Smooth muscle cell (in vitro differentiated cells): Measurements from ENCODE around the gene ANK3. TPM values are rescaled to one million over a fixed set of nuclear protein-coding genes. Genes with fewer than 3 reads are reported as not detected.

ENCODE experiments used
- DNase-seq: peaks from one replicate; lab custom pipeline; 2025; ENCODE audit not compliant: unreplicated experiment; lab: John Stamatoyannopoulos, UW
- H2AFZ ChIP-seq: fragments of 200-600 bp; sonication (generic); 2 replicates; pipeline ENCODE4 v1.6.0; 2016; ENCODE audit warnings: antibody characterized with exemption, low read depth, mild to moderate bottlenecking
- H3F3A ChIP-seq: fragments of 200-600 bp; sonication (generic); 2 replicates; pipeline ENCODE4 v1.6.0; 2017; ENCODE audit warnings: antibody characterized with exemption, low read depth
- H3K27ac ChIP-seq: fragments of 200-600 bp; sonication (generic); 2 replicates; pipeline ENCODE4 v1.5.1; 2016; ENCODE audit warnings: low read depth, mild to moderate bottlenecking
- H3K27me3 ChIP-seq: fragments of 200-600 bp; sonication (generic); 2 replicates; pipeline ENCODE4 v1.6.1; 2016; ENCODE audit warnings: low read depth, mild to moderate bottlenecking
- H3K36me3 ChIP-seq: fragments of 200-600 bp; sonication (generic); 2 replicates; pipeline ENCODE4 v1.5.1; 2016; ENCODE audit warnings: low read depth
- H3K4me1 ChIP-seq: fragments of 200-600 bp; sonication (generic); 2 replicates; pipeline ENCODE4 v1.5.1; 2016; ENCODE audit warnings: low read depth
- H3K4me2 ChIP-seq: fragments of 200-600 bp; sonication (generic); 2 replicates; pipeline ENCODE4 v1.6.0; 2016; ENCODE audit warnings: mild to moderate bottlenecking
- H3K4me3 ChIP-seq: fragments of 200-600 bp; sonication (generic); 2 replicates; pipeline ENCODE4 v1.5.1; 2016; ENCODE audit warnings: mild to moderate bottlenecking
- H3K79me2 ChIP-seq: fragments of 200-600 bp; sonication (generic); 2 replicates; pipeline ENCODE4 v1.6.0; 2016; ENCODE audit warnings: low read depth, mild to moderate bottlenecking
- H3K9ac ChIP-seq: fragments of 200-600 bp; sonication (generic); 2 replicates; pipeline ENCODE4 v1.6.0; 2016; ENCODE audit warnings: low read depth
- H3K9me3 ChIP-seq: fragments of 200-600 bp; sonication (generic); replicated peaks from 2 replicates; pipeline ENCODE4 v1.5.1; 2016; ENCODE audit warnings: low read depth
- H4K20me1 ChIP-seq: fragments of 200-600 bp; sonication (generic); 2 replicates; pipeline ENCODE4 v1.6.0; 2016; ENCODE audit warnings: low read depth
- WGBS: methylation state at CpG from one replicate; pipeline ENCODE4 v1.1.7; 2016; ENCODE audit warnings: low lambda C conversion rate; 5-methylcytosine and 5-hydroxymethylcytosine counted together
- polyA plus RNA-seq: library from polyadenylated mRNA; unstranded; fragments of >200 nt; fragmentation: Nextera tagmentation; extraction: Ambion mirVana; gene quantifications from 2 replicates; pipeline ENCODE4 v1.2.1, GENCODE V29; 2016
- total RNA-seq: library from RNA; depleted of rRNA; stranded (reverse); fragments of >200 nt; gene quantifications from 2 replicates; pipeline ENCODE4 v1.2.3, GENCODE V29; 2014
- TF ChIP-seq, protein P1 (sequence below): fragments of 200-600 bp; sonication (generic); IDR thresholded peaks from 2 replicates; pipeline ENCODE4 v1.5.1; 2017; ENCODE audit warnings: borderline replicate concordance, mild to moderate bottlenecking, antibody characterized with exemption; ENCODE audit not compliant: insufficient read depth, poor library complexity, severe bottlenecking

Gene ANK3
- total and polyA plus RNA-seq, 2 experiments from 2014 or later = 28.2 to 85.5 TPM

DNA sequence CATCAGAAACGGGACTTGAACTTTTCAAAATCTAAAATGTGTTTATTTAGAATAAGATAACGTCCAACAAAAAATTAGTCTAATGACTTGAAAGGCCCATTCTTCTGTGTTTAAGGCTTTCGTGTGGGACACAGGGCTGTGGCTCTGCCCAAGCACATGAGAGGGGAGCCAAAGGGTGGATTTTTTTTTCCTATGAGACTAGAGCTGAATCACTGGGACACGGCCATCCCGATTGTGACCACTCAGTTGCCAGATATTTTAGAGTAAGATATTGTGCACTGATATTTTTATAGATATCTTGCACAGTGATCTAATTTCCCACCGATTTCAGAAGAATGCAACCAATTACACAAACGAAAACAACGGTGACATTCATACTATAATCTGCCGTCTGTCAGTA lies 99.9 kb downstream of the ANK3 start:
- Histone ChIP-seq H3K9me3 (no peaks in the 10 kb centered on the region), H3F3A (peaks cover 12% of the 10 kb centered on the region), H3K4me1 (peaks cover 32% of the 10 kb centered on the region), H3K27ac (no peak overlapping the region), H3K4me2 (no peak overlapping the region), H3K27me3 (no peaks in the 10 kb centered on the region), H3K79me2 (no peaks in the 10 kb centered on the region), H2AFZ (no peak overlapping the region), H4K20me1 (no peaks in the 10 kb centered on the region), H3K36me3 (no peaks in the 10 kb centered on the region), H3K9ac (no peak overlapping the region), H3K4me3 (no peak overlapping the region)
- WGBS = 90% methylated on average over 9 of the region's 9 CpGs
- TF ChIP-seq, protein P1, sequence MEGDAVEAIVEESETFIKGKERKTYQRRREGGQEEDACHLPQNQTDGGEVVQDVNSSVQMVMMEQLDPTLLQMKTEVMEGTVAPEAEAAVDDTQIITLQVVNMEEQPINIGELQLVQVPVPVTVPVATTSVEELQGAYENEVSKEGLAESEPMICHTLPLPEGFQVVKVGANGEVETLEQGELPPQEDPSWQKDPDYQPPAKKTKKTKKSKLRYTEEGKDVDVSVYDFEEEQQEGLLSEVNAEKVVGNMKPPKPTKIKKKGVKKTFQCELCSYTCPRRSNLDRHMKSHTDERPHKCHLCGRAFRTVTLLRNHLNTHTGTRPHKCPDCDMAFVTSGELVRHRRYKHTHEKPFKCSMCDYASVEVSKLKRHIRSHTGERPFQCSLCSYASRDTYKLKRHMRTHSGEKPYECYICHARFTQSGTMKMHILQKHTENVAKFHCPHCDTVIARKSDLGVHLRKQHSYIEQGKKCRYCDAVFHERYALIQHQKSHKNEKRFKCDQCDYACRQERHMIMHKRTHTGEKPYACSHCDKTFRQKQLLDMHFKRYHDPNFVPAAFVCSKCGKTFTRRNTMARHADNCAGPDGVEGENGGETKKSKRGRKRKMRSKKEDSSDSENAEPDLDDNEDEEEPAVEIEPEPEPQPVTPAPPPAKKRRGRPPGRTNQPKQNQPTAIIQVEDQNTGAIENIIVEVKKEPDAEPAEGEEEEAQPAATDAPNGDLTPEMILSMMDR = no peak
- no peak for DNase-seq

DNA sequence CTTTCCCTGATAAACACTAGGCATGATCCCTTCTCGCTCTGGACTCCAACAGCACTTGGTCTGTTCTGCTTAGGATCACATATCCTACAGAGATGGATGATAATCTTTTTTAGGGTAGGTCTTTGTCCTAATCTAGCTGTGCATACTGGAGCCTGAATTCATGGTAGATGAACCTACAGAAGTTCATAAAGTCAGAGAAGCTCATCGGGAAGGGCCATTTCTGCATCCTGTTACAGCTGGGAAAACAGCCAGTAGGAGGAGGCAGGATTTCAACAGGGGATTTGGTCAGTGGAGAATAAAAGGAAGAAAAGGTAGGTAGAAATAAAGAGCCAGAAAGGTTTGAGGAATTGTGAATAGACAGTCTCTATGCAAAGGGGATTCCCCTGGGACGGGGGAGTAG lies 101.4 kb downstream of the ANK3 start:
- no peak overlapping the region for H2AFZ ChIP-seq
- no peak overlapping the region for H3K9ac ChIP-seq
- H3K9me3 ChIP-seq = no peaks in the 10 kb centered on the region
- no peak overlapping the region for H3K4me3 ChIP-seq
- 65% methylated on average over 3 of the region's 3 CpGs for WGBS
- peaks cover 12% of the 10 kb centered on the region for H3F3A ChIP-seq
- H3K4me2 ChIP-seq = peak overlapping the region; percentile 67
- no peaks in the 10 kb centered on the region for H3K36me3 ChIP-seq
- no peaks in the 10 kb centered on the region for H3K79me2 ChIP-seq
- DNase-seq = no peak
- peaks cover 23% of the 10 kb centered on the region for H3K4me1 ChIP-seq
- no peaks in the 10 kb centered on the region for H4K20me1 ChIP-seq
- H3K27ac ChIP-seq = peak overlapping the region; percentile 87
- TF ChIP-seq, protein P1 = no peak
- no peaks in the 10 kb centered on the region for H3K27me3 ChIP-seq

GRCh38 chr10:60286559-60286958 lies 103.1 kb downstream of the ANK3 start:
- no peaks in the 10 kb centered on the region for H3K27me3 ChIP-seq
- DNase-seq = no peak
- TF ChIP-seq, protein P1 = no peak

GRCh38 chr10:60283397-60283796 lies 106.3 kb downstream of the ANK3 start:
- H3K27ac ChIP-seq = peak overlapping the region; percentile 91
- H3K4me3 ChIP-seq = no peak overlapping the region
- TF ChIP-seq, protein P1 = no peak
- no peaks in the 10 kb centered on the region for H3K79me2 ChIP-seq
- H3K4me1 ChIP-seq = peaks cover 40% of the 10 kb centered on the region
- H3K4me2 ChIP-seq = peak overlapping the region; percentile 48
- H3F3A ChIP-seq = peaks cover 12% of the 10 kb centered on the region
- H2AFZ ChIP-seq = no peak overlapping the region
- H3K9ac ChIP-seq = no peak overlapping the region
- WGBS = 90% methylated on average over 2 of the region's 2 CpGs
- H3K36me3 ChIP-seq = no peaks in the 10 kb centered on the region
- H4K20me1 ChIP-seq = no peaks in the 10 kb centered on the region
- no peaks in the 10 kb centered on the region for H3K9me3 ChIP-seq
- H3K27me3 ChIP-seq = no peaks in the 10 kb centered on the region
- DNase-seq = no peak

More at GRCh38 chr10:60286559-60286958, 103.1 kb downstream of the ANK3 start:
- H2AFZ ChIP-seq = no peak overlapping the region
- H3K9ac ChIP-seq = peak overlapping the region; percentile 5
- peak overlapping the region; percentile 87 for H3K27ac ChIP-seq
- H3K9me3 ChIP-seq = no peaks in the 10 kb centered on the region
- peaks cover 12% of the 10 kb centered on the region for H3F3A ChIP-seq
- peaks cover 32% of the 10 kb centered on the region for H3K4me1 ChIP-seq
- H3K4me2 ChIP-seq = peak overlapping the region; percentile 67
- 20% methylated on average over 1 of the region's 1 CpG for WGBS
- H3K36me3 ChIP-seq = no peaks in the 10 kb centered on the region
- no peak overlapping the region for H3K4me3 ChIP-seq
- no peaks in the 10 kb centered on the region for H3K79me2 ChIP-seq
- H4K20me1 ChIP-seq = no peaks in the 10 kb centered on the region
